ENCODE results near the gene FAM180B.
A peak's percentile ranks its signal among the peaks of the same experiment; 100 is the strongest.

Gene FAM180B

GRCh38 chr11:47565340-47566148 is 20.9 kb upstream of the FAM180B start, which contains the start of gene PTPMT1 (continued):
- TF ChIP-seq ZNF112 (tag by site-specific recombination; IDR thresholded peaks at IDR 0.05): no peak
- TF ChIP-seq ZNF416 (tag by site-specific recombination; IDR thresholded peaks at IDR 0.05): no peak
- TF ChIP-seq ZNF626 (tag by site-specific recombination; IDR thresholded peaks at IDR 0.05): no peak
- TF ChIP-seq, protein P1, sequence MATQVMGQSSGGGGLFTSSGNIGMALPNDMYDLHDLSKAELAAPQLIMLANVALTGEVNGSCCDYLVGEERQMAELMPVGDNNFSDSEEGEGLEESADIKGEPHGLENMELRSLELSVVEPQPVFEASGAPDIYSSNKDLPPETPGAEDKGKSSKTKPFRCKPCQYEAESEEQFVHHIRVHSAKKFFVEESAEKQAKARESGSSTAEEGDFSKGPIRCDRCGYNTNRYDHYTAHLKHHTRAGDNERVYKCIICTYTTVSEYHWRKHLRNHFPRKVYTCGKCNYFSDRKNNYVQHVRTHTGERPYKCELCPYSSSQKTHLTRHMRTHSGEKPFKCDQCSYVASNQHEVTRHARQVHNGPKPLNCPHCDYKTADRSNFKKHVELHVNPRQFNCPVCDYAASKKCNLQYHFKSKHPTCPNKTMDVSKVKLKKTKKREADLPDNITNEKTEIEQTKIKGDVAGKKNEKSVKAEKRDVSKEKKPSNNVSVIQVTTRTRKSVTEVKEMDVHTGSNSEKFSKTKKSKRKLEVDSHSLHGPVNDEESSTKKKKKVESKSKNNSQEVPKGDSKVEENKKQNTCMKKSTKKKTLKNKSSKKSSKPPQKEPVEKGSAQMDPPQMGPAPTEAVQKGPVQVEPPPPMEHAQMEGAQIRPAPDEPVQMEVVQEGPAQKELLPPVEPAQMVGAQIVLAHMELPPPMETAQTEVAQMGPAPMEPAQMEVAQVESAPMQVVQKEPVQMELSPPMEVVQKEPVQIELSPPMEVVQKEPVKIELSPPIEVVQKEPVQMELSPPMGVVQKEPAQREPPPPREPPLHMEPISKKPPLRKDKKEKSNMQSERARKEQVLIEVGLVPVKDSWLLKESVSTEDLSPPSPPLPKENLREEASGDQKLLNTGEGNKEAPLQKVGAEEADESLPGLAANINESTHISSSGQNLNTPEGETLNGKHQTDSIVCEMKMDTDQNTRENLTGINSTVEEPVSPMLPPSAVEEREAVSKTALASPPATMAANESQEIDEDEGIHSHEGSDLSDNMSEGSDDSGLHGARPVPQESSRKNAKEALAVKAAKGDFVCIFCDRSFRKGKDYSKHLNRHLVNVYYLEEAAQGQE (tag by site-specific recombination; IDR thresholded peaks at IDR 0.05): no peak
- TF ChIP-seq, protein P2, sequence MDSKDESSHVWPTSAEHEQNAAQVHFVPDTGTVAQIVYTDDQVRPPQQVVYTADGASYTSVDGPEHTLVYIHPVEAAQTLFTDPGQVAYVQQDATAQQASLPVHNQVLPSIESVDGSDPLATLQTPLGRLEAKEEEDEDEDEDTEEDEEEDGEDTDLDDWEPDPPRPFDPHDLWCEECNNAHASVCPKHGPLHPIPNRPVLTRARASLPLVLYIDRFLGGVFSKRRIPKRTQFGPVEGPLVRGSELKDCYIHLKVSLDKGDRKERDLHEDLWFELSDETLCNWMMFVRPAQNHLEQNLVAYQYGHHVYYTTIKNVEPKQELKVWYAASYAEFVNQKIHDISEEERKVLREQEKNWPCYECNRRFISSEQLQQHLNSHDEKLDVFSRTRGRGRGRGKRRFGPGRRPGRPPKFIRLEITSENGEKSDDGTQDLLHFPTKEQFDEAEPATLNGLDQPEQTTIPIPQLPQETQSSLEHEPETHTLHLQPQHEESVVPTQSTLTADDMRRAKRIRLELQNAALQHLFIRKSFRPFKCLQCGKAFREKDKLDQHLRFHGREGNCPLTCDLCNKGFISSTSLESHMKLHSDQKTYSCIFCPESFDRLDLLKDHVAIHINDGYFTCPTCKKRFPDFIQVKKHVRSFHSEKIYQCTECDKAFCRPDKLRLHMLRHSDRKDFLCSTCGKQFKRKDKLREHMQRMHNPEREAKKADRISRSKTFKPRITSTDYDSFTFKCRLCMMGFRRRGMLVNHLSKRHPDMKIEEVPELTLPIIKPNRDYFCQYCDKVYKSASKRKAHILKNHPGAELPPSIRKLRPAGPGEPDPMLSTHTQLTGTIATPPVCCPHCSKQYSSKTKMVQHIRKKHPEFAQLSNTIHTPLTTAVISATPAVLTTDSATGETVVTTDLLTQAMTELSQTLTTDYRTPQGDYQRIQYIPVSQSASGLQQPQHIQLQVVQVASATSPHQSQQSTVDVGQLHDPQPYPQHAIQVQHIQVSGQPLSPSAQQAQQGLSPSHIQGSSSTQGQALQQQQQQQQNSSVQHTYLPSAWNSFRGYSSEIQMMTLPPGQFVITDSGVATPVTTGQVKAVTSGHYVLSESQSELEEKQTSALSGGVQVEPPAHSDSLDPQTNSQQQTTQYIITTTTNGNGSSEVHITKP (tag by site-specific recombination; IDR thresholded peaks at IDR 0.05): no peak
- TF ChIP-seq, protein P3, sequence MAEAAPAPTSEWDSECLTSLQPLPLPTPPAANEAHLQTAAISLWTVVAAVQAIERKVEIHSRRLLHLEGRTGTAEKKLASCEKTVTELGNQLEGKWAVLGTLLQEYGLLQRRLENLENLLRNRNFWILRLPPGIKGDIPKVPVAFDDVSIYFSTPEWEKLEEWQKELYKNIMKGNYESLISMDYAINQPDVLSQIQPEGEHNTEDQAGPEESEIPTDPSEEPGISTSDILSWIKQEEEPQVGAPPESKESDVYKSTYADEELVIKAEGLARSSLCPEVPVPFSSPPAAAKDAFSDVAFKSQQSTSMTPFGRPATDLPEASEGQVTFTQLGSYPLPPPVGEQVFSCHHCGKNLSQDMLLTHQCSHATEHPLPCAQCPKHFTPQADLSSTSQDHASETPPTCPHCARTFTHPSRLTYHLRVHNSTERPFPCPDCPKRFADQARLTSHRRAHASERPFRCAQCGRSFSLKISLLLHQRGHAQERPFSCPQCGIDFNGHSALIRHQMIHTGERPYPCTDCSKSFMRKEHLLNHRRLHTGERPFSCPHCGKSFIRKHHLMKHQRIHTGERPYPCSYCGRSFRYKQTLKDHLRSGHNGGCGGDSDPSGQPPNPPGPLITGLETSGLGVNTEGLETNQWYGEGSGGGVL (tag by site-specific recombination; IDR thresholded peaks at IDR 0.05): no peak; the same call in 1 of the 2 replicates
- TF ChIP-seq ZNF701 (tag by site-specific recombination; IDR thresholded peaks at IDR 0.05): no peak
- 0 out of 2 replicates have a peak, but pooled peaks have one; percentile 16 for TF ChIP-seq ZBTB11 (tag by site-specific recombination; conservative IDR thresholded peaks at IDR 0.05; ENCODE audit: low read depth)
- TF ChIP-seq ZSCAN4 (tag by site-specific recombination; IDR thresholded peaks at IDR 0.05): no peak
- no peak for TF ChIP-seq ZNF510 (tag by site-specific recombination; IDR thresholded peaks at IDR 0.05; ENCODE audit: insufficient replicate concordance)
- no peak for TF ChIP-seq ZFP41 (tag by site-specific recombination; IDR thresholded peaks at IDR 0.05; ENCODE audit: borderline replicate concordance)
- TF ChIP-seq ZNF37A (tag by site-specific recombination; IDR thresholded peaks at IDR 0.05): no peak
- no peak for TF ChIP-seq CTCF (tag by site-specific recombination; IDR thresholded peaks at IDR 0.05)
- no peak for TF ChIP-seq KLF16 (tag by site-specific recombination; IDR thresholded peaks at IDR 0.05)
- TF ChIP-seq, protein P4, sequence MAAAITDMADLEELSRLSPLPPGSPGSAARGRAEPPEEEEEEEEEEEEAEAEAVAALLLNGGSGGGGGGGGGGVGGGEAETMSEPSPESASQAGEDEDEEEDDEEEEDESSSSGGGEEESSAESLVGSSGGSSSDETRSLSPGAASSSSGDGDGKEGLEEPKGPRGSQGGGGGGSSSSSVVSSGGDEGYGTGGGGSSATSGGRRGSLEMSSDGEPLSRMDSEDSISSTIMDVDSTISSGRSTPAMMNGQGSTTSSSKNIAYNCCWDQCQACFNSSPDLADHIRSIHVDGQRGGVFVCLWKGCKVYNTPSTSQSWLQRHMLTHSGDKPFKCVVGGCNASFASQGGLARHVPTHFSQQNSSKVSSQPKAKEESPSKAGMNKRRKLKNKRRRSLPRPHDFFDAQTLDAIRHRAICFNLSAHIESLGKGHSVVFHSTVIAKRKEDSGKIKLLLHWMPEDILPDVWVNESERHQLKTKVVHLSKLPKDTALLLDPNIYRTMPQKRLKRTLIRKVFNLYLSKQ (tag by site-specific recombination; IDR thresholded peaks at IDR 0.05; ENCODE audit: borderline replicate concordance): no peak
- TF ChIP-seq ZNF214 (tag by site-specific recombination; IDR thresholded peaks at IDR 0.05; ENCODE audit: borderline replicate concordance): no peak
- 0 out of 2 replicates have a peak, but pooled peaks have one; percentile 44 for TF ChIP-seq ZEB2 (tag by site-specific recombination; IDR thresholded peaks at IDR 0.05)
- TF ChIP-seq ZNF404 (tag by site-specific recombination; IDR thresholded peaks at IDR 0.05): no peak
- TF ChIP-seq ZNF155 (tag by site-specific recombination; IDR thresholded peaks at IDR 0.05): no peak
- peak; percentile 7; the same call in 1 of the 2 replicates for TF ChIP-seq ZNF335 (tag by site-specific recombination; conservative IDR thresholded peaks at IDR 0.05)
- TF ChIP-seq PRDM1 (tag by site-specific recombination; IDR thresholded peaks at IDR 0.05): no peak

All from HEK293 (cell line).